Natural killer cell (primary cell): ENCODE results near the gene SPINT1. TPM values are rescaled to one million over a fixed set of nuclear protein-coding genes. Genes with fewer than 3 reads are reported as not detected.

Experiments used
- ATAC-seq, 3 donors: fragments of 150-1000 bp in 2 of 3; fragments of 200-7000 bp in 1 of 3; cut with Tn5 transposase; 1 replicate in 1 of 3; 2 replicates in 2 of 3; pipeline ENCODE4 v1.10.0; 2021; ENCODE audit warnings: mild to moderate bottlenecking in 2 of 3, moderate library complexity in 2 of 3
- DNase-seq, 2 donors: peaks; one replicate each; pipeline versions ENCODE4 v3.0.0 to v3.0.0-alpha.2; 2013 to 2021; ENCODE audit warnings: mixed read lengths in 1 of 2
- H3K27ac ChIP-seq: one replicate; pipeline ENCODE4 v1.5.1; 2013; ENCODE audit warnings: mild to moderate bottlenecking, low read length
- H3K27me3 ChIP-seq: one replicate; pipeline ENCODE4 v1.6.1; 2013; ENCODE audit warnings: low read length; ENCODE audit not compliant: control insufficient read depth, insufficient read depth
- H3K36me3 ChIP-seq: one replicate; pipeline ENCODE4 v1.6.1; 2013; ENCODE audit warnings: low read length; ENCODE audit not compliant: control insufficient read depth, insufficient read depth
- H3K4me1 ChIP-seq: one replicate; pipeline ENCODE4 v1.6.1; 2013; ENCODE audit warnings: low read length; ENCODE audit not compliant: control insufficient read depth, insufficient read depth
- H3K4me3 ChIP-seq: one replicate; pipeline ENCODE4 v1.5.1; 2013; ENCODE audit warnings: low read length
- H3K9me3 ChIP-seq: one replicate; pipeline ENCODE4 v1.6.1; 2013; ENCODE audit warnings: low read length; ENCODE audit not compliant: control insufficient read depth, insufficient read depth
- H3K27ac Mint-ChIP-seq, 2 donors: one replicate each; pipeline ENCODE4 v1.8.0; 2022; ENCODE audit warnings: mild to moderate bottlenecking in 2 of 2, mixed read lengths in 2 of 2, moderate library complexity in 1 of 2
- H3K27me3 Mint-ChIP-seq, 2 donors: one replicate each; pipeline ENCODE4 v1.8.0; 2022; ENCODE audit warnings: low read depth in 2 of 2, mixed read lengths in 2 of 2
- H3K36me3 Mint-ChIP-seq: one replicate; pipeline ENCODE4 v1.8.0; 2022; ENCODE audit warnings: mixed read lengths
- H3K4me1 Mint-ChIP-seq, 2 donors: one replicate each; pipeline ENCODE4 v1.8.0; 2022; ENCODE audit warnings: mixed read lengths in 2 of 2
- H3K4me3 Mint-ChIP-seq: one replicate; pipeline ENCODE4 v1.8.0; 2022; ENCODE audit warnings: mild to moderate bottlenecking, moderate library complexity, mixed read lengths
- H3K9me3 Mint-ChIP-seq, 2 donors: one replicate each; pipeline ENCODE4 v1.8.0; 2022; ENCODE audit warnings: mixed read lengths in 2 of 2
- CTCF ChIP-seq: fragments of 200-600 bp; IDR thresholded peaks from one replicate; pipeline ENCODE4 v1.8.0; 2022; ENCODE audit warnings: antibody characterized with exemption
- WGBS: methylation state at CpG from one replicate; pipeline ENCODE4 v1.1.7; 2013; ENCODE audit warnings: missing lambda C conversion rate; ENCODE audit not compliant: insufficient coverage; 5-methylcytosine and 5-hydroxymethylcytosine counted together
- intact Hi-C: fragments of 100-400 bp; cut with micrococcal nuclease; formaldehyde crosslinking; loops from one replicate; pipeline ENCODE4 v1.14.2; 2022
- total RNA-seq, 4 donors: library from RNA; stranded (reverse); fragments of 120-200 nt in 1 of 4; gene quantifications; one replicate each; pipeline versions ENCODE4 v1.2.3 to v1.2.4, GENCODE V29; 2013 to 2022

SPINT1 gene
- total RNA-seq, 3 donors from 2014 or later (not counting 1 experiment from before 2014, with no cell fraction given) = 0.41 to 3.1 (median 1.7) TPM

- no peaks in the 10 kb centered on the region for H3K4me1 ChIP-seq
- H3K9me3 Mint-ChIP-seq = no peaks in the 10 kb centered on the region
- no peaks in the 10 kb centered on the region for H3K36me3 ChIP-seq
- no peak overlapping the region for H3K4me3 Mint-ChIP-seq
- H3K4me3 ChIP-seq = no peak overlapping the region
- no peaks in the 10 kb centered on the region for H3K27me3 ChIP-seq
- no peaks in the 10 kb centered on the region for H3K36me3 Mint-ChIP-seq
- TF ChIP-seq CTCF = no peak
- WGBS = 83% methylated on average over 2 of the region's 2 CpGs
- intact Hi-C loops = no loop called here
- ATAC-seq (no peak), DNase-seq (no peak)
- H3K27ac Mint-ChIP-seq = no peak overlapping the region
- peaks cover 0 to 3% of the 10 kb centered on the region in 2 donors for H3K27me3 Mint-ChIP-seq
- H3K9me3 ChIP-seq = no peaks in the 10 kb centered on the region
- H3K4me1 Mint-ChIP-seq = no peaks in the 10 kb centered on the region
- no peak overlapping the region for H3K27ac ChIP-seq
Observed at GRCh38 chr15:40830884-40831283, 13.0 kb upstream of the SPINT1 start.

GRCh38 chr15:40831861-40832260 is 12.0 kb upstream of the SPINT1 start:
- no peak for TF ChIP-seq CTCF
- Histone ChIP-seq H3K27me3 (no peaks in the 10 kb centered on the region), H3K36me3 (no peaks in the 10 kb centered on the region), H3K27ac (no peak overlapping the region), H3K9me3 (no peaks in the 10 kb centered on the region), H3K4me1 (no peaks in the 10 kb centered on the region), H3K4me3 (no peak overlapping the region)
- H3K36me3 Mint-ChIP-seq = no peaks in the 10 kb centered on the region
- 73% methylated on average over 1 of the region's 1 CpG for WGBS
- no peaks in the 10 kb centered on the region for H3K9me3 Mint-ChIP-seq
- H3K27ac Mint-ChIP-seq = no peak overlapping the region
- DNase-seq (no peak), ATAC-seq (no peak)
- intact Hi-C loops = no loop called here
- no peaks in the 10 kb centered on the region for H3K4me1 Mint-ChIP-seq
- no peak overlapping the region for H3K4me3 Mint-ChIP-seq
- peaks cover 0 to 3% of the 10 kb centered on the region in 2 donors for H3K27me3 Mint-ChIP-seq

- no peak for TF ChIP-seq CTCF
- Histone ChIP-seq H3K27ac (no peak overlapping the region), H3K4me3 (no peak overlapping the region), H3K27me3 (no peaks in the 10 kb centered on the region), H3K4me1 (no peaks in the 10 kb centered on the region), H3K9me3 (no peaks in the 10 kb centered on the region), H3K36me3 (no peaks in the 10 kb centered on the region)
- intact Hi-C loops = no loop called here
- Mint-ChIP-seq H3K4me3 (no peak overlapping the region), H3K36me3 (no peaks in the 10 kb centered on the region), H3K4me1 (no peaks in the 10 kb centered on the region), H3K27ac (no peak overlapping the region), H3K27me3 (peaks cover 0 to 3% of the 10 kb centered on the region in 2 donors), H3K9me3 (no peaks in the 10 kb centered on the region)
- ATAC-seq (no peak), DNase-seq (no peak)
Observed at GRCh38 chr15:40832903-40833302, 10.9 kb upstream of the SPINT1 start.

- no peak for TF ChIP-seq CTCF
- WGBS = 100% methylated on average over 1 of the region's 1 CpG
- H3K27me3 ChIP-seq = no peaks in the 10 kb centered on the region
- Mint-ChIP-seq H3K4me1 (no peaks in the 10 kb centered on the region), H3K4me3 (no peak overlapping the region), H3K36me3 (no peaks in the 10 kb centered on the region), H3K9me3 (no peaks in the 10 kb centered on the region), H3K27ac (no peak overlapping the region), H3K27me3 (peaks cover 0 to under 1% of the 10 kb centered on the region in 2 donors)
- ATAC-seq = no peak
- no peak overlapping the region for H3K4me3 ChIP-seq
- no peaks in the 10 kb centered on the region for H3K36me3 ChIP-seq
- no peak for DNase-seq
- H3K9me3 ChIP-seq = no peaks in the 10 kb centered on the region
- H3K27ac ChIP-seq = no peak overlapping the region
- H3K4me1 ChIP-seq = no peaks in the 10 kb centered on the region
- intact Hi-C loops = no loop called here
Observed at GRCh38 chr15:40836020-40836419, 7.8 kb upstream of the SPINT1 start.
